UCSD-AML1 (cell line): ENCODE results near the gene GALNT5.

ENCODE experiments used
- DNase-seq: peaks from one replicate; lab custom pipeline; 2025; ENCODE audit not compliant: unreplicated experiment; lab: John Stamatoyannopoulos, UW

Gene GALNT5

DNA sequence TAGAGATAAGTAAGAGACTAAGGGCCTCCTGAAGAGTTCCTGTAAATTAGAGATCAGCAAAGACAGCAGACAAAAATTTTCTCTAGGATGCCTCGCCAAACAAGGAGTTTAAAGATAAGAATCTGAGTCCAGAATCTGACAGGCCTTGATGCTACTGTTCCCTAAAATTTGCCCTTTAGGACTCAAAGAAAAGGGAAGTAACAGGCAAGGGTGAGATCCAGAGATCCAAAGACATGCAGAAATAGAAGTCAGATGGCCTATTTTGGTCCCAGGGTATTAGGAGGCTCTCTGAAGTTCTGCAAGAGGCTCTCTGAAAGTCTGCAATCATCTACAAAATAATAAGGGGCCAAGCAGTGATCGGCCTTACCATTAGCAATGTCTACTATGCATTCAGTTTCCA, 33.0 kb downstream of the GALNT5 start:
- no peak for DNase-seq

- DNase-seq, result no peak
These were observed 33.5 kb downstream of the GALNT5 start for GRCh38 chr2:157291018-157291417.

DNA sequence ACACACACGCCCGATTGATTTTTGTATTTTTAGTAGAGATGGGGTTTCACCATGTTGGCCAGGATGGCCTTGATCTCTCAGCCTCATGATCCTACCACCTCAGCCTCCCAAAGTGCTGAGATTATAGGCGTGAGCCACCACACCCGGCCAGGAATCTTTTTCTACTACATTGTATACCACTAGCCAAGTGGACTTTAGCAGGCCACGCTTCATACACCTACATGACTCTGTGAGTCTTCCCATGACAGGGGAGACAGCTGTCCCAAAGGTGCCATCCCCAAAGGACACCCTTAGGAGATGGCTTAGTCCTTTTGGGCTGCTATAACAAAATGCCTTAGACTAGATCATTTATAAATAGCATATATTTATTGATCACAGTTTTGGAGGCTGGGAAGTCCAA, 35.3 kb downstream of the GALNT5 start:
- no peak for DNase-seq

DNA sequence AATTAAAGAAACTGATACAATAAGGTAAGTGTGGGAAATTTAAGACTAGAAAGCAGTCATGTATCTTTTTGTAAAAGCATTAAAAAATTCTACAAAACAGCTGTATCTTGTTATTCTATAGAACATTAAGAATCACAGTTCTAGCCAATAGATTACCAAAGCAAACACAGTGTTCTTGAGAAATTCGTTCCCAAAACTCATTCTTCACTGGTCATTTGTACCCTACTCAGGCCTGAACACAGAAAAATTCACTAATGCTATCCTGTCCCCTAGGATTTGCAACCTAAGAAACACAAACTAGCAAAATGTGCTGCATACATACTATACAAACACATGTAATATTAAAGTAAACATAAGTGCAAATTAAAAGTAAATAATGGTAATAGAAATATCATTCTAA, 39.0 kb downstream of the GALNT5 start:
- DNase-seq, result no peak

DNA sequence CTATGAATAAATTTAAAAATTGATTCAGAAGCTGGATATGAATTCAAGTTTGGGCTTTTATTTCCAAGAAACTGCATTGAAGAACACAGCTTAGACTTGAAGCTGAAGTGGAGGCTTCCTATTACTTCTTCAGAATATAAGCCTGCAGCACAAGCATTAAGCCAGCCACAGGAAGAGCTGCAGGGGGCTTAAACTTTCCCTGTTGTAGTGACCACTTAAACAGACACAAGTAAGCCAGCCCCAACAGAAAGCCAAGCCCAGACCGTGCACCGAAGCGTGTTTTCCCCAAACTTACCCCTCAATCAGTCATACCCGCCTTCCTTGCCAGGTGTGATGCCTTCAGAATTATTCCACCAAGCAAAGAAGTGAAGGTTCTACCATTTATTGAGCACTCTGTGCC, 39.5 kb downstream of the GALNT5 start:
- DNase-seq, result no peak

DNA sequence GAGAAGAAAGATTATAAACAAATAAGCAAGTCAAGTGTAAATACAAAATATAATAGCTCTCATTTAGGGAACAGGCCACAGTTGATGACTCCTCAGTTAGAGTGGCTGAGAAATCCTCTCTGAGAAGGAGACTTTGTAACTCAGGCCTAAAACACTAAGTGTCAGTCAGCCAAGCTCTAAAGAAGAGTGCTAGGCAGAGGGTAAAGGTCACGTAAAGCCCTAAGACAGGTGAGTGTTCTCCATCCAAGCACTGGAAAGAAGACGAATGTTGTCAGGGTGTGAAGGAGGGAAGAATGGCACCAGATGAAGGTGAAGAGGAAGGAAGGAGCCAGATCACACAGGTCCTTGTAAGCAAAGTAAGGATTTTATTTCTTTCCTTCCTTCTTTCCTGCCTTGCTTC, 43.8 kb downstream of the GALNT5 start:
- DNase-seq, result no peak

GRCh38 chr2:157302492-157303099, 45.1 kb downstream of the GALNT5 start:
- DNase-seq, result no peak

GRCh38 chr2:157303612-157304011, 46.1 kb downstream of the GALNT5 start:
- no peak for DNase-seq

GRCh38 chr2:157304811-157305722, 47.6 kb downstream of the GALNT5 start:
- DNase-seq, result no peak

DNA sequence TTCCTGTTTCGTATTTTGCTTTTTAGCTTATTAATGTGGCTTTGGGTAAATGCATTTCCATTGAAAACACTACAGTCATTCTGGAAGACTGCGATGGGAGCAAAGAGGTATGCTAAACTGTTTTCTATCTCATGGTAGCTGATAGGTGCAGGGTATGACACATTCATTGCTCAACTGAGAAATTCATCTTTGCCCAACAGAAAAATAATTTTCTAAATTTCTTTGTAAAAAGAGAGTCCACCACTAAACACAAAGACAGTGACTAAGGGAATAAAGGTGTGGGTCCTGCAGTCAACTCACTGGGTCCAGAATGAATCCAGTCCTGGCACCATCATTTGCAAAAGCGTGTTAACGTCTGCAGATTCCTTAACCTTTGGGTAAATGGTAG, 48.2 kb downstream of the GALNT5 start:
- no peak for DNase-seq

- DNase-seq, result no peak
These were observed 49.5 kb downstream of the GALNT5 start for GRCh38 chr2:157307021-157307420.

DNA sequence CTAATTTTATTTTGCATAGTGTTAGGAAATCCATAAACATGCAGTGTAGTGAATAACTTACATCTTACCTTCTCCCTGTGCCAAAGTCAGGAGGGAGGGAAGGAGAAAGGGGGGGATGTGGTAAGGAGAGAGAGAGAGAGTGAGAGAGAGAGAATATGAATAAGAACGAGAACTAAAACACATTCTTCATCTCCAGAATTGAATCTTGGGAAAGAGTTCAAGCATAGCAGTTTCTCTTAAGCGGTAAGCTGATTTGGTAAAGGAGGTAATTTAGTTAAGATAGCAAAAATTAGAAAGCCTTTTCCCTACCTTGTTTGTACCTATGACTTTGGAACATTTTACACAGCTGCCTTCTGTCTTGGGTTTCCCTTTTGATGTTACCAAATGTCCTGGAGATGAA, 52.4 kb downstream of the GALNT5 start:
- DNase-seq, result no peak

GRCh38 chr2:157311706-157312105, 54.2 kb downstream of the GALNT5 start:
- DNase-seq, result no peak

DNA sequence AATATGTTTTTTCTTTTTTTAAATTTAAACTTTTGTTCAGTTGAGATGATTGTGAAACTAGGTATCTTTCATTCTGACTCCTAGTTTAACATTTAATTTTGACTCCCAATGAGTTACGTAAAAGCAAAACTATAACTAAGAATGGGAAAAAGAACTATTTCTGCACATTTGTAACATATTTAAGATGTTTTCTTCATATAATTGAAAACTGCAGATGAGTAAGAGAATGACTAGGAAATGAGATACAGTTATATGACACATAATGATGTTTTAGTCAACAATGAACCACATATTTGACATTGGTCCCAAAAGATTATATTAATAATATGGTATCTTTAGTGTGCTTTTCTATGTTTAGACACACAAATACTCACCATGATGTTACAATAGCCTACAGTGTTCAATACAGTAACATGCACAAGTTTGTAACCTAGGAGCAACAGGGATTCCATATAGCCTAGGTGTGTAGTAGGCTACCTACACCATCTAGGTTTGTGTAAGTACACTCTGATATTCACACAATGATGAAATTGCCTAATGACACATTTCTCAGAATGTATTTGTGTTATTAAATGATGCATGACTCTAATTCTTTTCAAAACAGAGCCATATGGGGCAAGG, 55.5 kb downstream of the GALNT5 start:
- DNase-seq, result no peak

GRCh38 chr2:157315901-157316300, 58.4 kb downstream of the GALNT5 start:
- no peak for DNase-seq

DNA sequence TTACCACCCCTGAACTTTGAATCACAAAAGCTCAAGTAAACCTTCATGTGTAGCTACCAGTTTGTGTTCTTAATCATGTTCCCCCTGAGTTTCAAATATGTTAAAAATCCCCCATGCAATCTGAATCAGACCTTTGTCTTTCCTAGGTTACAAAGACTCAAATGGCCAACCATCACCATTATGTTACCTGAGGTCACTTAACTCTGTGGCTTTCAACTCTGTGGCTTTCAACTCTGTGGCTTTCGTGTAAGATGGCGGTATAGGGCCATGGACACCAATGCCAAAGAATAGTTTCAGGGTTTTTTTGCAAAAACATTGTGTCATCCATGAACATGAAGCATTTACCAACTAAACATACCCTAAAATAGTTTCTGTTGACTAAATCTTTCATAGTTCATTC, 61.4 kb downstream of the GALNT5 start:
- DNase-seq, result no peak

- DNase-seq, result no peak
These were observed 62.3 kb downstream of the GALNT5 start for GRCh38 chr2:157319795-157320194.

DNA sequence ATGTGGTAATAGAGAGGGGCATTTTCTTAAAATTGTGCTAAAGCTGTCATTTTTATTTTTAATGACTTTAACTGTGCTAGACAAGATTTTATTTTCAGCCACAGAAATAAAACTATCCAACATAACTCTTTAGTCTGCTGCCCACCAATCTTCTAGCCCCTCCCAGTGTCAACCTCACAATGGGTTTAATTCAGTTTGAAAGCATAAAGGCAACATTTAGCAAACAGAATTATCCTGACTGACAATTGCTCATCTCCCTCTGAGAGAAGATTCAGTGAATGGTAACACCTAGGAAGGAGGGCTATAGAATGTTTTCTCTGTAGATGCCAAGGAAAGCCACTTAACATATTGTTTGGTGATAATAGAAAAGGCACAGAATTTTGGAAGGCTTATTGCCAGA, 62.9 kb downstream of the GALNT5 start:
- no peak for DNase-seq

DNA sequence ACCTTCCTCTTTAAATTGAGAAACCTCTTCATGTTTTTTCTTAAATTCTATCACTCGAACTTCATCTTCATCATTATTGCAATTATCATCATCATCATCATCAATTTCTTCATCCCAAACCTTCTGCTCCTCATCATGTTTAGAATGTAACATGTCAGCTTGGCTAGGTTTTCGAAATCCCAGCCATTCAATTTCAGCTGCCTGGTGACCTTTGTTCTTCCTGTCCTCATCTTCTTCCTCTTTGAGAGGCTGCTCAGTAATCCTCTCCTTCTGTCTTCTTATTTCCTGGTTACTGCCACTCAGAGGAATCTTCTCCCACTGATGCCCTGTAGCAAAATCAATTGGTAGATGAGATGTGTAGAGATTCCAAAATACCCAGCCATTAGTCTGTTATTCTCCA, 64.0 kb downstream of the GALNT5 start:
- no peak for DNase-seq

DNA sequence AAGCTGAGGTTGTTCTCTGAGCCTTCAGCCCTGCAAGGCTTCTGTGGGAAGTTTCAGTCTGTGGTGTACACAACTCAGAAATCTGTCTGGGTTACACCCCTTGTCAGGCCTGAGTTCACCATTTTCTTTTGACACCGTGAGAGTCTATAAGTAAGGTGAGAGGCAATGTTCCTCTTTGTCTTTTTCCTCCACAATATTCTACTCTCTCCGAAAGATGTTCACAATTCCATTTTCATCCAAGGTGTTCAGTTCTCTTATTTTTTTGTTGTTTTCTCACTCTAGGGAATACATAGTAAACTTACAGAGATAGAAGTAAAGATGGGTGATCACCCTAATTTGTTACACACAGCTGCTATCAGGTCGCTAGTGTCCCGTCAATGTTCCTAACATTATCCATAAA, 64.9 kb downstream of the GALNT5 start:
- DNase-seq, result no peak

DNA sequence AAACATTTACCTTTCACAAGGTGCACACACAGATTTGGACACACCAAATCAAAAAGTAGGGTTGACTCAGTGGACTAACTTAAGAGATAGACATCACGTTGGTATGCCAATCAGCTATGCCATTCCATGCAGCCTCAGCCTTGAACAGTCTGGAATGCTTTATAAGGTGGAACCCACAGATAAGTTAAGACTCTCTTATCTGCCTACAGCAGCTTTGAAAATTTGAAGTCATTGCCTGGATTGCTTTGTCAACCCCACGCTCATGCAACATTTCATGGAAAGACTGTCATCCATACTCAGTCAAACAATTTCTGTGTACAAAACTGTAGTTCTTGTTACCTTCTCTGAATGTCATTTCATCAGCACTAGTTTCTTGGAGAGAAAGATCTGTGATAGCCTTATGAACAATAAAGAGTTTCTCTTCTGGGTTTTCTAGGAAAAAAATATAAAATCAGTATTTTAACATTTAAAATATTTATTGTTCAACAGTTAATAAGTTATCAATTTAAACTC, 66.9 kb downstream of the GALNT5 start:
- DNase-seq, result peak; percentile 11

DNA sequence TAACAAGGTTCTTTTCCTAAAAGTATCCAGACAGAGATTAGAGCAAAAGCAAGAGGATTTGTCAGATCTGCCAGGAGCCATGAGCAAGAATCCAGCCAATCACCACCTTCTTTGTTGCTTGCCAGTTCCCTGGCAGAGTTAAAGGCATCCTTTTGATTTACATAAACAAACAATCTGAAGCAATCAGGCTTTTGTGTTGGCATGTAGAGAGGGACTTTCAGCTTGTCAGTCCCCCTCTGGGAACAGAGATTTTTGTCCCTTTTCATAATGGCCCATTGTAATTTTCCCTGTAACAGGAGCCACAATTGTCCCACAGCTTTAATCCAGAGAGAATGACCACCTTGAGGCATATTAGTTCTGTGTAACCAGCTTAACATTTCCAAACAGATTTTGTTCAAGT, 68.3 kb downstream of the GALNT5 start, which contains the start of gene ERMN:
Gene ERMN, minus strand, starts transcription at position 39 of the 400 bp plus-strand sequence. CDS start 182 bp downstream, outside the sequence.
- no peak for DNase-seq
